ENCODE data around the gene DYNC2LI1. TPM values are rescaled to one million over a fixed set of nuclear protein-coding genes. Genes with fewer than 3 reads are reported as not detected.

Gene DYNC2LI1
- total and polyA plus RNA-seq, 2 donors, result 17.3 to 26.4 TPM

- Histone ChIP-seq H3K27ac (ENCODE audit: low read depth in 1 of 2, low read length in 1 of 2) (no peak overlapping the region), H3K9me3 (ENCODE audit: control insufficient read depth in 2 of 2, insufficient read depth in 1 of 2, low read length in 1 of 2) (no peaks in the 10 kb centered on the region), H3K4me3 (ENCODE audit: low read length in 2 of 2) (no peak overlapping the region), H3K4me1 (ENCODE audit: control insufficient read depth in 2 of 2, insufficient read depth in 2 of 2, low read length in 2 of 2) (no peaks in the 10 kb centered on the region), H3K27me3 (ENCODE audit: control insufficient read depth in 2 of 2, insufficient read depth in 1 of 2, low read length in 1 of 2) (no peaks in the 10 kb centered on the region), H3K36me3 (ENCODE audit: control insufficient read depth in 2 of 2, insufficient read depth in 2 of 2, low read length in 1 of 2) (no peaks in the 10 kb centered on the region)
- DNase-seq (ENCODE audit: low read depth in 6 of 9, low spot score in 9 of 9), result no peak
- 93% methylated on average over 3 of the region's 3 CpGs for WGBS
Measured at GRCh38 chr2:43814711-43815110, 40.9 kb downstream of the DYNC2LI1 start.

GRCh38 chr2:43818761-43819160 is 44.9 kb downstream of the DYNC2LI1 start:
- Histone ChIP-seq H3K36me3 (ENCODE audit: control insufficient read depth in 2 of 2, insufficient read depth in 2 of 2, low read length in 1 of 2) (no peaks in the 10 kb centered on the region), H3K4me1 (ENCODE audit: control insufficient read depth in 2 of 2, insufficient read depth in 2 of 2, low read length in 2 of 2) (no peaks in the 10 kb centered on the region), H3K4me3 (ENCODE audit: low read length in 2 of 2) (no peak overlapping the region), H3K9me3 (ENCODE audit: control insufficient read depth in 2 of 2, insufficient read depth in 1 of 2, low read length in 1 of 2) (no peaks in the 10 kb centered on the region), H3K27me3 (ENCODE audit: control insufficient read depth in 2 of 2, insufficient read depth in 1 of 2, low read length in 1 of 2) (peaks cover 0 to 6% of the 10 kb centered on the region in 2 donors), H3K27ac (ENCODE audit: low read depth in 1 of 2, low read length in 1 of 2) (no peak overlapping the region)
- 86% methylated on average over 5 of the region's 5 CpGs for WGBS
- DNase-seq (ENCODE audit: low read depth in 6 of 9, low spot score in 9 of 9), result no peak

- Histone ChIP-seq H3K4me1 (ENCODE audit: control insufficient read depth in 2 of 2, insufficient read depth in 2 of 2, low read length in 2 of 2) (no peaks in the 10 kb centered on the region), H3K27ac (ENCODE audit: low read depth in 1 of 2, low read length in 1 of 2) (no peak overlapping the region), H3K27me3 (ENCODE audit: control insufficient read depth in 2 of 2, insufficient read depth in 1 of 2, low read length in 1 of 2) (peaks cover 0 to 6% of the 10 kb centered on the region in 2 donors), H3K9me3 (ENCODE audit: control insufficient read depth in 2 of 2, insufficient read depth in 1 of 2, low read length in 1 of 2) (no peaks in the 10 kb centered on the region), H3K4me3 (ENCODE audit: low read length in 2 of 2) (no peak overlapping the region), H3K36me3 (ENCODE audit: control insufficient read depth in 2 of 2, insufficient read depth in 2 of 2, low read length in 1 of 2) (no peaks in the 10 kb centered on the region)
- WGBS, result 96% methylated on average over 7 of the region's 7 CpGs
- DNase-seq (ENCODE audit: low read depth in 6 of 9, low spot score in 9 of 9), result no peak
Measured at GRCh38 chr2:43819491-43820163, 45.8 kb downstream of the DYNC2LI1 start.

- no peak for DNase-seq (ENCODE audit: low read depth in 6 of 9, low spot score in 9 of 9)
- 91% methylated on average over 7 of the region's 7 CpGs for WGBS
- no peak overlapping the region for H3K4me3 ChIP-seq (ENCODE audit: low read length in 2 of 2)
- H3K27ac ChIP-seq (ENCODE audit: low read depth in 1 of 2, low read length in 1 of 2), result no peak overlapping the region
- no peaks in the 10 kb centered on the region for H3K9me3 ChIP-seq (ENCODE audit: control insufficient read depth in 2 of 2, insufficient read depth in 1 of 2, low read length in 1 of 2)
- peaks cover 0 to 7% of the 10 kb centered on the region in 2 donors for H3K27me3 ChIP-seq (ENCODE audit: control insufficient read depth in 2 of 2, insufficient read depth in 1 of 2, low read length in 1 of 2)
- H3K36me3 ChIP-seq (ENCODE audit: control insufficient read depth in 2 of 2, insufficient read depth in 2 of 2, low read length in 1 of 2), result no peaks in the 10 kb centered on the region
- no peaks in the 10 kb centered on the region for H3K4me1 ChIP-seq (ENCODE audit: control insufficient read depth in 2 of 2, insufficient read depth in 2 of 2, low read length in 2 of 2)
Measured at GRCh38 chr2:43822839-43823238, 49.0 kb downstream of the DYNC2LI1 start.

- WGBS, result 93% methylated on average over 11 of the region's 11 CpGs
- H3K4me3 ChIP-seq (ENCODE audit: low read length in 2 of 2), result no peak overlapping the region
Measured at GRCh38 chr2:43823751-43824150, 49.9 kb downstream of the DYNC2LI1 start.

GRCh38 chr2:43824512-43824911 is 50.7 kb downstream of the DYNC2LI1 start:
- H3K27me3 ChIP-seq (ENCODE audit: control insufficient read depth in 2 of 2, insufficient read depth in 1 of 2, low read length in 1 of 2), result peaks cover 0 to 8% of the 10 kb centered on the region in 2 donors
- H3K9me3 ChIP-seq (ENCODE audit: control insufficient read depth in 2 of 2, insufficient read depth in 1 of 2, low read length in 1 of 2), result no peaks in the 10 kb centered on the region
- no peaks in the 10 kb centered on the region for H3K4me1 ChIP-seq (ENCODE audit: control insufficient read depth in 2 of 2, insufficient read depth in 2 of 2, low read length in 2 of 2)
- no peaks in the 10 kb centered on the region for H3K36me3 ChIP-seq (ENCODE audit: control insufficient read depth in 2 of 2, insufficient read depth in 2 of 2, low read length in 1 of 2)
- DNase-seq (ENCODE audit: low read depth in 6 of 9, low spot score in 9 of 9), result no peak
- 96% methylated on average over 2 of the region's 2 CpGs for WGBS
- no peak overlapping the region for H3K4me3 ChIP-seq (ENCODE audit: low read length in 2 of 2)
- H3K27ac ChIP-seq (ENCODE audit: low read depth in 1 of 2, low read length in 1 of 2), result no peak overlapping the region

More at GRCh38 chr2:43823751-43824150, 49.9 kb downstream of the DYNC2LI1 start:
- Histone ChIP-seq H3K9me3 (ENCODE audit: control insufficient read depth in 2 of 2, insufficient read depth in 1 of 2, low read length in 1 of 2) (no peaks in the 10 kb centered on the region), H3K36me3 (ENCODE audit: control insufficient read depth in 2 of 2, insufficient read depth in 2 of 2, low read length in 1 of 2) (no peaks in the 10 kb centered on the region), H3K27ac (ENCODE audit: low read depth in 1 of 2, low read length in 1 of 2) (no peak overlapping the region), H3K27me3 (ENCODE audit: control insufficient read depth in 2 of 2, insufficient read depth in 1 of 2, low read length in 1 of 2) (peaks cover 0 to 8% of the 10 kb centered on the region in 2 donors), H3K4me1 (ENCODE audit: control insufficient read depth in 2 of 2, insufficient read depth in 2 of 2, low read length in 2 of 2) (no peaks in the 10 kb centered on the region)
- no peak for DNase-seq (ENCODE audit: low read depth in 6 of 9, low spot score in 9 of 9)

GRCh38 chr2:43824951-43825493 is 51.2 kb downstream of the DYNC2LI1 start:
- H3K9me3 ChIP-seq (ENCODE audit: control insufficient read depth in 2 of 2, insufficient read depth in 1 of 2, low read length in 1 of 2), result no peaks in the 10 kb centered on the region
- 92% methylated on average over 12 of the region's 12 CpGs for WGBS
- H3K27me3 ChIP-seq (ENCODE audit: control insufficient read depth in 2 of 2, insufficient read depth in 1 of 2, low read length in 1 of 2), result peaks cover 0 to 12% of the 10 kb centered on the region in 2 donors
- H3K27ac ChIP-seq (ENCODE audit: low read depth in 1 of 2, low read length in 1 of 2), result no peak overlapping the region
- no peak for DNase-seq (ENCODE audit: low read depth in 6 of 9, low spot score in 9 of 9)
- H3K36me3 ChIP-seq (ENCODE audit: control insufficient read depth in 2 of 2, insufficient read depth in 2 of 2, low read length in 1 of 2), result no peaks in the 10 kb centered on the region
- no peaks in the 10 kb centered on the region for H3K4me1 ChIP-seq (ENCODE audit: control insufficient read depth in 2 of 2, insufficient read depth in 2 of 2, low read length in 2 of 2)
- no peak overlapping the region for H3K4me3 ChIP-seq (ENCODE audit: low read length in 2 of 2)

- H3K27me3 ChIP-seq (ENCODE audit: control insufficient read depth in 2 of 2, insufficient read depth in 1 of 2, low read length in 1 of 2), result peaks cover 5 to 20% of the 10 kb centered on the region in 2 donors
- H3K27ac ChIP-seq (ENCODE audit: low read depth in 1 of 2, low read length in 1 of 2), result no peak overlapping the region
- H3K9me3 ChIP-seq (ENCODE audit: control insufficient read depth in 2 of 2, insufficient read depth in 1 of 2, low read length in 1 of 2), result no peaks in the 10 kb centered on the region
- H3K4me3 ChIP-seq (ENCODE audit: low read length in 2 of 2), result no peak overlapping the region
- H3K4me1 ChIP-seq (ENCODE audit: control insufficient read depth in 2 of 2, insufficient read depth in 2 of 2, low read length in 2 of 2), result no peaks in the 10 kb centered on the region
- no peaks in the 10 kb centered on the region for H3K36me3 ChIP-seq (ENCODE audit: control insufficient read depth in 2 of 2, insufficient read depth in 2 of 2, low read length in 1 of 2)
- 94% methylated on average over 3 of the region's 3 CpGs for WGBS
- DNase-seq (ENCODE audit: low read depth in 6 of 9, low spot score in 9 of 9), result no peak
Measured at GRCh38 chr2:43825841-43826240, 52.0 kb downstream of the DYNC2LI1 start.

- WGBS, result 97% methylated on average over 17 of the region's 17 CpGs
- H3K9me3 ChIP-seq (ENCODE audit: control insufficient read depth in 2 of 2, insufficient read depth in 1 of 2, low read length in 1 of 2), result no peaks in the 10 kb centered on the region
- no peak overlapping the region for H3K27ac ChIP-seq (ENCODE audit: low read depth in 1 of 2, low read length in 1 of 2)
- no peak for DNase-seq (ENCODE audit: low read depth in 6 of 9, low spot score in 9 of 9)
- H3K4me3 ChIP-seq (ENCODE audit: low read length in 2 of 2), result no peak overlapping the region
- H3K4me1 ChIP-seq (ENCODE audit: control insufficient read depth in 2 of 2, insufficient read depth in 2 of 2, low read length in 2 of 2), result no peaks in the 10 kb centered on the region
- no peaks in the 10 kb centered on the region for H3K36me3 ChIP-seq (ENCODE audit: control insufficient read depth in 2 of 2, insufficient read depth in 2 of 2, low read length in 1 of 2)
- peaks cover 11 to 25% of the 10 kb centered on the region in 2 donors for H3K27me3 ChIP-seq (ENCODE audit: control insufficient read depth in 2 of 2, insufficient read depth in 1 of 2, low read length in 1 of 2)
Measured at GRCh38 chr2:43826305-43827250, 52.7 kb downstream of the DYNC2LI1 start.

All from thymus (tissue), 11 donors.